Measurements from ENCODE around the gene FRMD4A.

DNA sequence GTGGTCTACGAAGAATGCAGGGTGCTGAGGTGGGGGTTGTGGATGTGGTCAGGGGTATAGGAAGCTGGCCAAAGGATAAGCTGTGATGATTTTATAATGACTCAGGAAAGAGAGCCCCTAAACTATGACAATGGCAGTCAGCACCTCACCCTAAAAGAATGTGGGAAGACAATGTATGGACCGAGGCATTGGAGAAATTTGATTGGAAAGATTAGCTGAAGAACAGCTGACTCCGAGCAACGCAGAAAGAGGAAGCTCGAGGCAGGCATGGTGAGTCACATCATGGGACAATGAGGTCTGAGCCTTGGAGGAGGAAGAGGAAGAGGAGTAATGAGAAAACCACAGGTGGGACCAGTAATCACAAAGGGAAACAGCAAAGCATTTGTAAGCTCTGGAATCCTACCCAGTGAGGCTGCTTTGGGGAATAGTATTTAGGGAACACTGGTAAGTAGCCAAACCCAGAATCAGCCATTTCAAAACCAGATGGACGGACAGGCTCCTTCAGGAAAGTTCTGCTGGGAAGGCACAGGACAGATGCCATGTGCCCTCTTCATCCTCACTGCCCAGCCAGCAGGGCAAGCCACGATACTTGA, 448.5 kb downstream of the FRMD4A start:
- no peak for TF ChIP-seq FOXM1 (IDR thresholded peaks at IDR 0.05; ENCODE audit: borderline replicate concordance)
- TF ChIP-seq ELF4 (IDR thresholded peaks at IDR 0.05) = no peak
- TF ChIP-seq NFRKB (IDR thresholded peaks at IDR 0.05) = no peak
- no peak for TF ChIP-seq TARDBP (IDR thresholded peaks at IDR 0.05)
- TF ChIP-seq BHLHE40 (IDR thresholded peaks at IDR 0.05; ENCODE audit: borderline replicate concordance) = no peak
- no peak for TF ChIP-seq LEF1 (IDR thresholded peaks at IDR 0.05; ENCODE audit: borderline replicate concordance)
- no peak for TF ChIP-seq SUZ12 (IDR thresholded peaks at IDR 0.05)
- TF ChIP-seq CTBP1 (IDR thresholded peaks at IDR 0.05; ENCODE audit: borderline replicate concordance) = no peak
